ENCODE measurements around the gene CWC22.

CWC22 gene

DNA sequence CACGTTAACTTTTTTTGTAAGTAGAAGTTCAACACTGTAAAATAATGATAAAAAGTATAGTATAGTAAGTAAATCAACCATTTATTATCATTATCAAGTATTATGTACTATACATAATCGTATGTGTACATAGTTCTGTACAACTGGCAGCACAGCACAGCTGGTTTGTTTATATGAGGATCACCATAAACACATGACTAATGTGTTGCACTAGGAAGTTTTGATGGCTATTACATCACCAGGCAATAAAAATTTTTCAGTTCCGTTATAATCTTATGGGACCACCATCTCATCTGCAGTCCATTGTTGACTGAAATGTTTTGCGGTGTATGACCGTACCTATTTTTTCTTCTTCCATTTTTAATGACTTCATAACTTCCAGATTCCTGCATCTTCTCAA, 106.4 kb downstream of the CWC22 start:
- no peak for DNase-seq (ENCODE audit: low read depth in 3 of 3, low spot score in 1 of 3)

GRCh38 chr2:179899666-179900065, 107.4 kb downstream of the CWC22 start:
- DNase-seq (ENCODE audit: low read depth in 3 of 3, low spot score in 1 of 3): no peak

GRCh38 chr2:179898873-179899272, 108.2 kb downstream of the CWC22 start:
- no peak for DNase-seq (ENCODE audit: low read depth in 3 of 3, low spot score in 1 of 3)

Data from stimulated activated CD4-positive, alpha-beta T cell treated with anti-CD3 and anti-CD28 coated beads, TNF-alpha, amount 100 ng/mL, for 1 hour (primary cell).